Activated CD4-positive, CD25-positive, alpha-beta regulatory T cell treated with anti-CD3 and anti-CD28 coated beads, Interleukin-2, amount 50 U/mL, for 24 hours (primary cell): ENCODE data around the gene WIPI1.

ENCODE experiments used
- ATAC-seq, 2 donors: fragments of 150-1000 bp; cut with Tn5 transposase; one replicate each; pipeline ENCODE4 v1.10.0; 2021; ENCODE audit warnings: mild to moderate bottlenecking in 1 of 2, moderate library complexity in 1 of 2

Gene WIPI1

DNA sequence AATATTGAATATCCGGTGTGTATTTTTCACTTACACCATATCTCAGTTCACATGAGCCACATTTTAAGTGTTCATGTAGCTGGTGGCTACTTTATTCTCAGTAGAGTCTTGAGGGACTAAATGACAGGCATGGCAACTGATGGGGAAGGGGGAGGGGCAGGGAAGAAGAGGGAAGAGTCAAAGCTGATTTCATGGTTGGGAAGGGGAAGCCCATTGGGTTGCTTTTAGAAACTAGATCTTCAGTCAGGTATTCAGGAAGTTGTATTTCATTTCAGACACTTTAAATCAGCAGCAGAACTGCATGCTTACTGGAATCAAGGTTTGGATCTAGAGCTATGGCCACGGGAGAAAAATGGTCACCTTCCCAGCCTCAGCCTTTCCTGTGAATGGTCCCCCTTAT lies 2.9 kb upstream of the WIPI1 start:
- no peak for ATAC-seq

DNA sequence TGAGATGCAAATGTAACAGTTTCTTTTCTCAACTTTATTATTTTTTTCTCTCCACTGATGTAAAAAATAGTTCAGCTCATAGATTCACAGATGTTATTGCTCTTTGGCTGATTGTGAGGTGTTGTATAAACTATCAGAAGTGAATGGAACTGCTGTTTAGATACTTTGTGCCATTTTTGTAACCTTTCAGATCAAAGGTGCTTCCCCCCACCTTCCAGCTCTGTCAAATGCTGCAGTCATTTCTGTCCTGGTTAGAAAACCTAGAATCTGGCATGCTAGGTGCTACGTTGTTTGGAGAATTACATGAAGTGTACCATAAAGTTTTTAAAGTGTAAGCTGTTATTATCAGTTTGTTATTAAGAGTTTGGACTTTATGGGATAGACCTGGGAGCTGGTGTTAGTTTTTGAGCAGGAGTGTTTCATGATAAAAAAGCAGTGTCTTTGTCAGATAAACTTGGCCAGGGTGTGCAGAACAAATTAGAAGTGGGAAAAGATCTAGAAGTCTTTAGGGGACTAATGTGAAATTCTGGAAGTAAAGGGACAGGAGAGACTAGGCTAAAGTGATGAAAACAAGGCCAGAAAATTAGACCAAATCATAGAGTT lies 1.8 kb upstream of the WIPI1 start:
- ATAC-seq = no peak

DNA sequence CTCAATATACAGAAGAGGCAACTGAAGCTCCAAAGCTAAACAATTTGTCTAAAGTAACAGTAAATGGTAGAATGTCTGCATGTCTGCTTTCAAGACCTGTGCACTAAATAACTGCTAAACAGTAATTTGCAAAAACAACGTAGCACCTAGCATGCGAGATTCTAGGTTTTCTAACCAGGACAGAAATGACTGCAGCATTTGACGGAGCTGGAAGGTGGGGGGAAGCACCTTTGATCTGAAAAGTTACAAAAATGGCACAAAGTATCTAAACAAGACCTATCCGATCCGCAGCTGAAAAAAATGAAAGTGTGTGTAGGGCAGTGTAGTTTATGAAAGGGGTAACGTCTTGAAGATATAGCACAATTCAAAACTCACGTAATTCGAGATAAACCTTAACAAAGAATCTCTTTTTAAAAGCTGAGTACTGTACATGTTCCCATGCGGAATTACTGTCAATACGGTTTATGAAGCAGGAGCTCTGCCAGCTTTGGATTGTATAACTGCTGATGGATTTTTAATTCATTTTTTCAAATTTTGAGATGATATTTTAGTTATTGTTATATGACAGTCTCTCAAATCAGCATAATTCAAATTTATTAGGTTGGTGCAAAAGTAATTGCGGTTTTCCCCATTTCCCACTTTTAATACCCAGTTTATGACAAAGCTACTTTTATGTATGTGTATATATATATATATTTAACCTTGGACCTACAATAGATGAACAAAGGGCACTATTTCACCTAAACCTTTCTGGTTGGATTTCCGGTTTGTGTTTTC lies 1.2 kb upstream of the WIPI1 start:
- ATAC-seq = no peak

DNA sequence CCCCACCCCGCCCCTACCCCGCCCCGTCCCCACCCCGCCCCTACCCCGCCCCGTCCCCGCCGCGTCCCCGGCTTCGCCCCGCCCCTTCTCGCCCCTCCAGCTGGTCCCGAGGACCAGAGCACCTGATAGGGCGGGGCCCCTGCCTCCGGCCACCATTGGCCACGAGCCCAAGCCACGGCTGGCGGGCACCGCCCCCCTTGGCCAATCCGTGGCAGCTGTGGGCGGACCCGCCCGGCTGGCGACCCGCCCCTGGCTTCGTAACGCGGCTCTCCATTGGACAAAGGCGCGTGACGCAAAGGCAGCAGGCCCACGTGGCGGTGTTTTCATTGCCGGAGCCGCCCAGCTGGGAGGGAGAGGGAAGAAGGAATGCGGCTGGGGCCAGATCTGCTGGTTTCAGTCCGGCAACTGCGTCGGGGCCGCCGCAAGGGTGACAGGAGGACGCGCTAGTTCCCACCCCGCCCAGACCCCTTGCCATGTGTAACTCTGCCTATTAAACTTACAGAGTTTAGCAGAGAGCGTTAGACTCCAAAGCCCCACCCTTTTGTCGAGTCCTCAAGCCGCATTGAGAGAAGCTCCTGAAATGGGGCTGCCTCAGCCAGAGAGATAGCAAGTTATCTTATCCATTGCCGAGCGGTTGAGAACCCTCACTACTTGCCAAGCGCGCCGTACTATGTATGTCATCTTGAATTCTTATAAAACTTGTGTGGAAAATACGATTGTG lies 403 bp upstream of the WIPI1 start:
- ATAC-seq = peak; percentile 92 to 95

DNA sequence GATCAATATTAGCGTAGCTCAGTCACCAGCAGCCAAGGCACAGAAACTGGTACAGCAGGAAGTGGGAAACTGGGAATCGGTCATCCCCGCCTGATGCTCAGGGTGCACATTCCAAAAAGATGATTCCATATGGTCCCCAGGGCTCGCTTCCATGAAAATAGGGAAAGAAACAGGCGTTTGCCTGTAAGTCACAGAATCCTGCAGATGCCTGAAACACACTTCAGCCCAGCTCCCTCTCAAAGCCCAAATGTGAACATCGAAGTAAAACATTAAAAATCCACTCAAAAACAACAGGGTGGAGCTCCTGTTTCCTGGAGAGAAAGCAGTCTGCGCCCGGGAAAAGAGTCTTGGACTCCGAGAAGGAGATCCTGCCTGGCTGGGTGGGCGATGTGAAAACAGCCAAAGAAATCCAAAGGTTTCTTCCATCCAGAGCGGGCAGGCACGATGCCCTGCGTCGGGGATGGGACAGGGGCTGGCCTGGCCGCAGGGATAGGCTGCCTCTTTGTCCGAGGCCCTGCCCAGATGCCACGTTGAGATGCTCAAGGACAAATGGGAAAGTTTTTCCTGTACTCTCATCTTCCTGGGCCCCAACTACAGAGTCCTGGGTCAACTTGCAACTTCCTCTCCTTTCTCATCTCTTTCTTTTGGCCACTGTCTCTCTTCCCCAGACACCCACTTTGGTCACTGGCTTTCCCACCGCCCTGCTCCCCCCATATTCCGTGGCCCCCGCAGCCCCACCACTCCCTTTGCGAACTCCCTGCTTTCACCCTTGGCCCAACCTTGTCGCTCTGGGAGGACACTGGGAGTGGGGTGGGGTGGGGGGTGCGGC lies 743 bp downstream of the WIPI1 start:
- ATAC-seq = no peak

DNA sequence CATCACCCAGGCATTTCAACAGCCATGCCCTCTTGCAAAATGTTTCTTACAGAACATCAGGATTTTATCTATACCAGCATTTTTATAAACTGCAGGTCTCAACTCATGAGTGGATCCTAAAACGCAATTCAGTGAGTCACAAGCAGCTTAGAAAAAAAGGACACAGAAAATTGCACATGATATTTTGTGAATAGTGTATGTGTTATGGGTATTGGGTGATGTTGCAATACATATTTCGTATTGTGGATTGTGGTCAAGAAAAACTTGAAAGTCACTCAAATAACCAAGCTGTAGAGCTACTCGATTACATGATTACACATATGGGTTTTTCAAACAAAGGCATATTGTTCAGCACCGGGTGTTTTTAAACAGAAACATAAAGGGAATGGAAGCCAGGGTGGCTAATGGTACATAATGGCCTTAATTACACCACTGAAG lies 1.4 kb downstream of the WIPI1 start:
- no peak for ATAC-seq

DNA sequence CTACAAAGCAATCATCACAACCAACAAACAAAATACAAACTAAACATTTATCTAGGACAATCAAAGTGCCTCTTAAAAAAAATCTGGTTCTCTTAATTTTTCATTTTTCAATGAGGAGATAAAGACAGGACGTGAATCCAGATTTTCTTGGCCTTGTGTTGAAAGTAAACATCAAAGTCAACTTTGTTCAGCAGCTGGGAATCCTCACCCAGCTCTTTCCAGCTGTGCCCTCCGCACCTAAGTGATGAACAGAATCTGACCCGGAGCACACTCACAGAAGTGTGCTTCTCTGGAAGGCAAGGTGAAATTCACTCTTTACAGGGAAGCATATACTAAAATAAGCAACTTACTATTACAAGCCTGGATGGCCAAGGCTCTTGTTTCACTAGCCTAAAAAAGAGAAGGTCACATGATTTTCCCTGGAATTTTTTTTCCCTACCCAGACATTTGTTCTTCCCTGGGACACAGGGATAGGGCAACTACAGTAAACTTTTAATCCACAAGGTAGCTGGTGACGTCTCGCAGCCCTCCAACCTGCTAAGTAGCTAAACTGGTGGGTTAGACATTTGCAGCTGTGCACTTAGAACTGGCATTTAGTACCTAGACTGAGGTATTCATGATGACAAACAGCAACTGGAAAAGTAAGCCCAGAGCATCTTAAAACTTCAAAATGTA lies 3.2 kb downstream of the WIPI1 start:
- no peak for ATAC-seq

DNA sequence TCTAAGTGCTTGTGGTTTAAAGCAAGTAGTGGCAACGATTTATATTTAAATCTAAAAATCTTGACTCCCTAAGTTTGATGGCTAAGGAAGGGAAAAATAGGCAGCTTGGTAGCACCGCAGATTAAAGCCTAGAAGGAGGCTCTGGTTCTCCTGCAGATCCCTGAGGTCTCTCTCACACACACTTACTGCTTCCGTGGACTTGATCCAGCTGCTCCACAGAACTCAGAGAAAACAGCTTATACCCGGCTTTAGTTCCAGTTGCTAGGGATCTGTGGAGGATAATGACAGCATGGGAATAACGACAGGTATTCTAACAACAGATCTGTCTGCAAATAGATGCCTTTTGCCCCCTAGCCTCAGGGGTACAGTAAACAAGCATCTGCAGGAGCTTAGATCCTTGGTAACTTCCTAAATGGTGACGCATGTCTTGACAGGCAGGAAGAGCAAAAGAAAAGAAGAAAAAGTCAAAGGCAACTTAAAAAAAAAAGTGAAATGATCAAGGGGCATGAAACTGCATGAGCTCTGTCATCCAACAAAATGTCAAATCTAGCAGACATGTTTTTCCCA lies 4.5 kb downstream of the WIPI1 start:
- no peak for ATAC-seq

DNA sequence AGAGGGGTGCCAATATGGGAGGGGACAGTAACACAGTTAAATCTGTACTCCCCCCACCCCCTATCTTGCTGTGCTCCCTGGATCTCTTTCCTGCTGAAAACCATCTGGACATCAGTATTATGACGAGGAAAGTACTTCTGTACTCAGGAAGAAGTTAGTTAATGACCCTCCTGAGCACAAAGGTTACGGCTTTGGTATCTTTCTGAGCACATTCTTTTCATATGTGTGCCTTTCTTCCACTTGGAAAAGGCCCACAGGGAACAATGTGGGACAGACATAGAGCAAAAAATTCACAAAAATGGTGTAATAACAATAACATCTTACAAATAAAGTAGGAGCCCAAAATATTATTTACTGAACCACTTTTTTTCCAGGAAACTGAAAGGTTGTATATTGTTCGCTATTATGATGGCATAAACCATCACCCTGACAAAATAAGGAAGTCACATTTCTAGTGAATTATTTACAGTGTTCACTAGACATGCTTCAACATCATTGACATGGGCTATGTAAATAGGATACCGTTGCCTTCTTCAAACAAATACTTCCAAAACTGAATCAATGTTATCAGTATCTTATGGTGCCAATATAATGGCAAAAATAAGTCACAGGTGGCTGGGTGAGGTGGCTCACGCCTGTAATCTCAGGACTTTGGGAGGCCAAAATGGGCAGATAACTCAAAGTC lies 5.5 kb downstream of the WIPI1 start:
- ATAC-seq = no peak

DNA sequence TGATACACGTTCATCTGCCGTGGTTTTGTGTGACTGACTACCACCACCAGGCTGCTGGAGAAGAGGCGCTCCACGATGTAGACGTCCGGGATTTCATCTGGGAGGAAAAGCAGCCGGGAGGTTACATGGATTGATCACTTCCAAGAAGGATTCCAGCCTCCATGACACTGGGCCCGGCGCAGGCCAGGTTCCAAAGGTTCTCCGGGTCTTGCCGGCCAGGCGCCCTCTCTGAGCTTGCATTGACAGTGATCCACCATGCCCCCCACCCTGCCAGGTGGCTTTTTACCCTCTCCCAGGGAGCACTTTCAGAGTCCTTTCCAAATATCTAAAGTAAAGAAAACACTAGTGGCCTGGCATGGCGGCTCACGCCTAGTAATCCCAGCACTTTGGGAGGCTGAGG lies 6.5 kb downstream of the WIPI1 start:
- ATAC-seq = no peak

DNA sequence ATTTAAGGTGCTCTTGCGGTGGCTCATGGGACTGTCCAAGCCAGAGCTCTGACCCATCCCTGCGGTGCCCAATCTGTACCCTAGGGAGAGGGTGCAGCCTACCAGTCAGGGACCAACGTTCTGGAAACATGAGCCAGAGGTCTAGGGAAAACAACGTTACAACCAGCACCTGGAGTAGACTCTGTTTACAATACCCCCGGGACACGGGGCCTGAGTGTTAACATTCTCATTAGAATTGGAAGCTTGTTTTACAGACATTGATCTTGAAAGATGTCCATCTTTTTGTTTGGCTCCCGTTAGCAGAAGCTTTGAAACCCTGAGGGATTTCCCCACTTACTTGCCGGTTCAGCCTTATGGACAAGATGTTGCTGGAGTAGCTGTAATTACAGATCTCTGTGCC lies 6.9 kb downstream of the WIPI1 start:
- no peak for ATAC-seq

DNA sequence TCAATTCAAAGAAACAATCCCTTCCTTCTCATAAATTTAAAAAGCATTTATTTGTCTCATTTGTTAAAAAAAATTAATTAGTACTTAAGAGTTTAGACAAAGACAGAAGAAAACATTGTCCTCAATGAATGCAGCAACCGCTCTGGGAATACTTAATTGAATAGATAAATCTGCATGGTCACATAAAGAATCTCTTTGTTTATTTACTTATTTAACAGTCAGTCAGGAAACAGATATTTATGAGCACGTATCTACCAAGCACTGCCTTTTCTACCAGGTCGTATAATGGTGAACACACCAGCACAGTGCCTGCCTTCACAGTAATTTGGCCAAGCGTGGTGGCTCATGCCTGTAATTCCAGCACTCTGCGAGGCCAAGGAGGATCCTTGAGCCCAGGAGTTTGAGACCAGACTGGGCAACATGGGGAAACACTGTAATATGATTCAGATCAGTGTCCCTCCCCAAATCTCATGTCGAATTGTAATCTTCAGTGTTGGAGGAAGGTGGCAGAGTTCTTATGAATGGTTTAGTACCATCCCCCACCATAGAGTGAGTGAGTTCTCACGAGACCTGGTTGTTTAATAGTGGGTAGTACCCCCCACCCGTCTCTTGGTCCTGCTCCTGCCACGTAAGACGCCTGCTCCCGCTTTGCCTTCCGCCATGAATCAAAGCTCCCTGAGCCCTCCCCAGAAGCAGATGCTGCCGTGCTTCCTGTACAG lies 8.1 kb downstream of the WIPI1 start:
- no peak for ATAC-seq

DNA sequence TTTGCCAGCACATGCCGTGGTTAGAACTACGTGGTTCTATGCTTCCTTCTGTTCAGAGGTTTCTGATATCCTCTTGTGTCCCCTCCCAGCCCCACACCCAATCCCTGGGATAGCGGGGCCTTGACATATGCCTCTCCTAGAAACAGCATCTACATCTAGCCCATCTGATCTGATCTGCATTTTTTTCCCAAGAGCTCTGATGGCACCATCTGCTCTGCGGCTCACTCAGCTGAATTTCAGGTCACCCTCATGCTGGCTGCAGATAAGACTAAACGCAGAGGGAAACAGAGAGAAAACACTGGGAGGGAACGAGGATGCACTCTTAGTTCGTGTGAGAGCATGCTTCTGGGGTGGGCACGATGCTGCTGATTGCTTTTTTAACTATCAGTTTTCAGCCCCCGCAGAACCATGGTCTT lies 10.7 kb downstream of the WIPI1 start:
- ATAC-seq = no peak

DNA sequence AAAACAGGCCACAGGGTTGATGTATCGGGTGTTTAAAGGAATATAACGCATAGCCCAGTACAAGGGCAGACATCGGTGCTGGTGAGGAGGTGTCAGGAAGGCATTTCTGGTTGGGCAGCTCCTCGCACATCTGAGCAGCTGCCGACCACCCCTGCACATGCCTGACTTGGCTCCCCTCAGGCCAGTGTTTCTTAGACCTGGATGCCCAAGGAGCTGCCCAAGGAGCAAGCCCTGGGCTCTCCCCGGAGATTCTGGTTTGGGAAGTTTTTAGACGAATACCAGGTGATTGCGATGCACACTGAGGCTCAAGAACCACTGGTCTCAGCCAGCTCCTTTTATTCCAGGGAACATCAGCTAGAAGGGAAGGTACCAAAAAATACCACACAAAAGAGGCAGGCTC lies 11.6 kb downstream of the WIPI1 start:
- ATAC-seq = no peak

DNA sequence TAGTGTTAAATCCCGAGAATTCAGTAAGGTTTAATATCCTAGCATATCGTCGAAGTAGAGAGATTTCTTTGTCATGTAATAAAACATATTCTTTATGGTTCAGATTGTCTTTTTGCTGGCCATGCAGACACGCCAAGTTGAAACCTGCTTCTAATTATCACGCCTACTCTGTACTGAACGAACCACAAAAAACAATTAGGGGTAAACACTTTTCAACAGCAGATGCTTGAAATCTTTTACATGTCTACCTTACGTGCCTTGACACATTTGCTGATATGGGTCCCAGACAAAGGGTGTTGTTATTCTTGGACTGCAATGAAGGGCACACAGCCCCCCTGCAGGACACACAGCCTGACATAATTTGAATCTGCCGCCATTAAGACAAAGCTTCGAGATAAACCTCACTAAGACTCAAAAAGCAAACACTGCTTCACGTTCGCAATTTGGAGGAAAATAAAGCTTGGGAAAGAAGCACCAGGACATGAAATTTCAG lies 13.3 kb downstream of the WIPI1 start:
- no peak for ATAC-seq

DNA sequence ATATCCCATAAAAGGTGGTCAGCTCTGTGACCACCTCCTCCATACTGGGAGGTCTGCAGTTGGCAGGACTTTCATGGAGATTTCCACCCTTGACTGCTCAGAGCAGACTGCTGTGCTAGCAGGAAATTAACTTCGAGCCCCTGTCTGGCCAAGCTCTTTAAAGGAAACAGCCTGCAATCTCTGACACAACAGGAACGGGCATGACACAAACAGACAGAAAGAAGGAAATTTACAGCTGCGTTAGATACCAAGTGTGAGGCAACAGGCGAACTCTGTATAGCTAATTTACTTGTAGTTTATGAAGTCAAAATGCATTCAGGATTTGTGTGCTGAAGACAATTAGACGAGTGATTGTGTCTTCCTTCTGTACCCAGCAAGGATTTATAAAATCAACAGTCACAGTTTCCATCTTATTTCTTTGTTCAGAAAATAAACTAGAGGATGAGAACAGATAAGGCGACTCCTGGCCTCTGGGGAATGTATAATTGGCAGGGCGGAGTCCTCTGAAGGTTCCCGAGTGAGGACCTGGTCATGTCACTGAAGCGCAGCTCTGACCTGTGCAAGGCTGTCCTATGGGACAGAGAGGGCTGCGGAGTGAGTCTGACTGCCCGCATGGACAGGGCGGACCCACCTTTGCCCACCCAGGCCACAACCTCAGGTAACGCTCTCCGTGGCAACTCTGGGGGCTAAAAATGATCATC lies 16.1 kb downstream of the WIPI1 start:
- ATAC-seq = no peak

DNA sequence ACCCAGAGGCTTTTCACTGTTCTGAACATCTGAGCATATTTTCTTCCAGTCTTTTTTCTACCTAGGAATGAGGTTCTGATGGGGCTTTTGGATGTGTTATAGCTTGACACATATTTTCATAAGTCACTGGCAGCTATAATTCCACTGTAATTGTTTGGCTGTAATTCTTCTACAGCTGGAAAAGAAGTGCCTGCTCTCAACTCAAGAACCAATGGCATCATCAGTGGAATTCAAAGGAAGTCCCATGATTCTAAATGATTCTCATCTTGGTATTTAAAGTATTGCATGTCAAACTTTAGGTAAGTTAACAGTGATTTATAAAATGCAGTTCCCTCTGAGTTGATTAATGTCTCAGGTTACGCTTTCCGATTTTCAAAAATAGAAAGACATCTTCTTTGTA lies 16.8 kb downstream of the WIPI1 start:
- ATAC-seq = no peak

DNA sequence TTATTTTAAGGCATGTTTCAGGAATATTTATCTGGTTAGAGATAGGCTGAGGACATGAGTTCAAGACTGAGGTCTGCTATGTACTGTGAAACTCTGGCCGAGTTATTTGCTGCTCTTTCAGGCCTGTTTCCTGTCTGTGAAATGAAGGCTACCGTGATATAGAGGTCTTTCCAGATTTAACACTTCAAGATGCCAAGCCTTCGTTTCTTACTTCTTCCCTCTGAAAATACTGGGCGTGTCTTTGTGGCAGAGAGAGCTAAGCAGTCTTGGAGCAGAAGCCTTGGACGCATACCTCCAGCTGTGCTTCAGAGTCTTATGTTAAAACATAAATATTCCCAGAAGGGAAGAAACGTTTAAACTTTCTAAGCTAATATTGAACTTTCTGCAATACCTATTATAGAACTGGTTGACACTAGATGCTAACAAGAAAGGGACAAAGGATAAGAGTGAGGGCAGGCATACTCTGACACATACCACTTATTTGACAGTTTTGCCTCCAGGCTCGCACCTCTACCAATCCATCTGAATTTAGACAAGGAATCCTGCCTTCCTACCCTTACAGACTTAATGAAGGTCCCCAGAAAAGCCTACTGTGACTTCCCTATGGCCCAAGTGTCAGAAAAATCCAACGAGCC lies 17.5 kb downstream of the WIPI1 start:
- no peak for ATAC-seq
